Measurements from ENCODE around the gene MYLK4. TPM values are rescaled to one million over a fixed set of nuclear protein-coding genes. Genes with fewer than 3 reads are reported as not detected.

The MYLK4 gene
- total RNA-seq, 2 experiments from 2014 or later, result 0.10 to 0.21 TPM

- Mint-ChIP-seq H3K36me3 (peaks cover 4% of the 10 kb centered on the region), H3K4me3 (no peak overlapping the region), H3K4me1 (peaks cover 3% of the 10 kb centered on the region), H3K27ac (no peak overlapping the region), H3K9me3 (peaks cover 7% of the 10 kb centered on the region), H3K27me3 (peaks cover 3% of the 10 kb centered on the region)
- DNase-seq, result no peak
Observed at GRCh38 chr6:2718334-2719092, 32.2 kb downstream of the MYLK4 start.

DNA sequence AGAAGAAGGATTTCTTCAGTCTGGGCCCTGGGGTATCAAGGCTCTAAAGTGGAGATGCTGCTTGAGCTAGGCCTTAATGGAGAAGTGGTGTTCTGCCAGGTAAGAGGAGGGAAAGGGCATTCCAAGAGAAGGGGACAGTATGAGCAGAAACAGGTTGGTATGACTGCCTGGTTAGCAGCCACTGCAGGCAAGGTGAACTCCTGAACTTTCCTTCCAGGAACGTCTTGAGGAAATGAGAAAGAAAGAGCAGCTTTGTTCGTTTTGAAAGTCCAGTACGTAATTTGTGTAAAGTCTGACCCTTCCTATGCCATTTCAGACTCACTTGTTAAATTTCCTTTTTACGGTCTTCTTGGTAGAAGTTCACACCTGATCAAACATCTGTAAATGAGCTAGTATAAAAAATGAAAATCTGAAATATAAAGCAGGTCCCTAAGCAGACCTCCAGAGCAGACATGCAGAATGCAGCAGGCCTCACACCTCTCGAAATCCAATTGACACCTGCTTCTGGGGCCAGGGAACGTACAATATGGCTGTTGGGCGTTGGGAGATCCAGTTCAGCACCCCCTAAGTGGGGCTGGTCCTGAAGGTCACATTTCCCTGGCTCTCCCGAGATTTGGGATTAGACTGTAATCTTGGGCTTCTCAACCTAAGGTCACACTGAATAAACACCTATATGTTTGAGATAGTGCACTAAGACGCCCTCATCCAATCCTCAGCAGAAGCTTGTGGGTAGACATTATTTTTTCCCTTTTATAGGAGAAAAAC lies 33.6 kb downstream of the MYLK4 start:
- H3K9me3 Mint-ChIP-seq, result peaks cover 6% of the 10 kb centered on the region
- no peak overlapping the region for H3K4me3 Mint-ChIP-seq
- peaks cover 3% of the 10 kb centered on the region for H3K4me1 Mint-ChIP-seq
- no peak for DNase-seq
- no peaks in the 10 kb centered on the region for H3K27me3 Mint-ChIP-seq
- H3K27ac Mint-ChIP-seq, result no peak overlapping the region
- H3K36me3 Mint-ChIP-seq, result peaks cover 4% of the 10 kb centered on the region

DNA sequence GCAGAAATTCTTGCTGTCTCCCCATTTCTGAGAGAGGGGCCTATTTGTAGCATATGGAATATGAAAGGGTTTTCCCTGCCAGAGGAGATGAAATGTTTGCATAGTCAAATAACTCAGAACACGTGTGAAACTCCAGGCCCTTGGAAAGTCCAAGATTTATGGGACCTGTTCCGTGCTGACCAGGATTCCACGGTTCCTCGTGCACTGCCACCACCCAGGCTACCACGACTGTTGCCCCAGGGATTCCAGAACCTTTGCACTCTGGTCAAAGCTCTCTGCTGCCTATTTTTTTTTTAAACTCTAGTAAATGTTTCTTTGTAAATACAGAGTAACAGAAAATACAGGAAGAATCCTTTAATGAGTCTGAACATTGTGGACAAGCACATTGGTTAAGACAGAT lies 35.0 kb downstream of the MYLK4 start:
- H3K4me3 Mint-ChIP-seq, result no peak overlapping the region
- H3K27me3 Mint-ChIP-seq, result peaks cover 3% of the 10 kb centered on the region
- H3K9me3 Mint-ChIP-seq, result peaks cover 3% of the 10 kb centered on the region
- DNase-seq, result no peak
- peaks cover 3% of the 10 kb centered on the region for H3K4me1 Mint-ChIP-seq
- peaks cover 4% of the 10 kb centered on the region for H3K36me3 Mint-ChIP-seq
- H3K27ac Mint-ChIP-seq, result no peak overlapping the region

GRCh38 chr6:2714111-2714895 lies 36.4 kb downstream of the MYLK4 start:
- H3K9me3 Mint-ChIP-seq, result peaks cover 6% of the 10 kb centered on the region

DNA sequence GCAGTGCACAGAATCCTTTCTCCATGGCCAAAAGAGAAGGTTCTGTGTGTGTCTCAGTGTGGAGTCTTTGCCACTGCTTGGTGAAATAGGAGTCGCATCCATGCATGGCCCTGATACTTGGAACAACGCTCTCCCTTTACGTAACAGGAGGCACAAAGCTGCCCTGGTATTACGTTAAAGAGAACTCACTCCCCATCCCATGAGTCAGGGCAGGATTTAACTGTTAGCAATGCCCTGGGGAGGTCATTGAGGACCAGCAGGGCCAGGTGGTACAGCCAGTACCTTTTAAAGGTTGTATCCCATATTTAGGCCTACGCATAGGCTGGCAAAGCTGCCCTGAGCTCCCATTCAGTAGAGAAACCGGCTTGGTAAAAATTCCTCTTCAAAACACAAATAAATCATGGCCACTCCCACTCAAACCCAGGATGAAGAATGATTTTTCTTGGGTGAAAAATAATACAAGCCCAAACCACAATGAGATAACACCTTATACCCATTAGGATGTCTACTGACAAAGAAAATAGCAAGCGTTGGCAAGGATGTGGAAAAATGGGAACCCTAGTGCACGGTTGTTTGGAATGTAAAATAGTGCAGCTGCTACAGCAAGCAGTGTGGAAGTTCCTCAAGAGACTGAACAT lies 37.1 kb downstream of the MYLK4 start:
- DNase-seq, result no peak
- H3K27me3 Mint-ChIP-seq, result peaks cover 7% of the 10 kb centered on the region
- H3K4me1 Mint-ChIP-seq, result no peaks in the 10 kb centered on the region
- H3K9me3 Mint-ChIP-seq, result peaks cover 6% of the 10 kb centered on the region
- no peak overlapping the region for H3K27ac Mint-ChIP-seq
- H3K4me3 Mint-ChIP-seq, result no peak overlapping the region
- peaks cover 5% of the 10 kb centered on the region for H3K36me3 Mint-ChIP-seq

More at GRCh38 chr6:2714111-2714895, 36.4 kb downstream of the MYLK4 start:
- no peak for DNase-seq
- peaks cover 3% of the 10 kb centered on the region for H3K4me1 Mint-ChIP-seq
- H3K27me3 Mint-ChIP-seq, result peaks cover 7% of the 10 kb centered on the region
- H3K36me3 Mint-ChIP-seq, result peaks cover 5% of the 10 kb centered on the region
- no peak overlapping the region for H3K27ac Mint-ChIP-seq
- no peak overlapping the region for H3K4me3 Mint-ChIP-seq

DNA sequence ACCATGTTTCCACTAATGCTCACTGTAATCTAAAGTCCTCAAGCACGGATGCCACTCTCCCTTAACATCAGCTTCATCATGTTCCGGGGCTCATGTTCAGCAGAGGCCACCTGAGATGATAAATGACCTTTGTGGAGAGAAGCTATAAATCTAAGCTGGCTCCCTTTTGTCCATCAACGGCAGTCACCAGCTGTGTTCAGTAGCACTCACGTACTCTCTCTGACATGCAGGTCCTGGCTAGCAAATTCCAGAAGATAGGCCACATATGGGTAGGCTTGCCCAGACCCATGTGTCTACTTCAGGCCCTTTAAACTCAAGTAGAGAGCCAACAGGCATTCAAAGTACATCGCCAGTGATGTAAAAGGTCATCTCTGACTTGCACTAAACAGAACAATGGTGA lies 38.6 kb downstream of the MYLK4 start:
- no peak for DNase-seq
- Mint-ChIP-seq H3K27me3 (peaks cover 7% of the 10 kb centered on the region), H3K27ac (no peak overlapping the region), H3K36me3 (peaks cover 5% of the 10 kb centered on the region), H3K9me3 (peaks cover 6% of the 10 kb centered on the region), H3K4me3 (no peak overlapping the region), H3K4me1 (no peaks in the 10 kb centered on the region)

DNA sequence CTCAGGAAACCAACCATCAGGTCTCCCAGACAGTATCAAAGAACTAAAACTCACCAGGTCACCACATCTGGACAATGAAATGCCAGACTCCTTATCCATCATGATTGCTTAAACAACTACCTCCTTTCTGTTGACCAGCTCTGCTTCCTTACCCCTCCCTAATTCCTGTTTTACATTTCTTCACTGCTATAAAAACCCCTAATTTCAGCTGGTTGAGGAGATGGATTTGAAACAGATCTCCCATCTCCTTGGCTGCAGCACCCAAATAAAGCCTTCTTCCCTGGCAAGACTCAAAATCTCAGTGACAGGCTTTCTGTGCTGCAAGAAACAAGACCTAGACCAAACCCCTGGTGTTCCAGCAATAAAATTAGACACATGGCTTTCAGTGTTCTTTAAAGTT lies 40.3 kb downstream of the MYLK4 start:
- Mint-ChIP-seq H3K4me1 (peaks cover 2% of the 10 kb centered on the region), H3K9me3 (peaks cover 6% of the 10 kb centered on the region), H3K36me3 (peaks cover 5% of the 10 kb centered on the region), H3K27me3 (peaks cover 7% of the 10 kb centered on the region), H3K27ac (no peak overlapping the region), H3K4me3 (no peak overlapping the region)
- no peak for DNase-seq

DNA sequence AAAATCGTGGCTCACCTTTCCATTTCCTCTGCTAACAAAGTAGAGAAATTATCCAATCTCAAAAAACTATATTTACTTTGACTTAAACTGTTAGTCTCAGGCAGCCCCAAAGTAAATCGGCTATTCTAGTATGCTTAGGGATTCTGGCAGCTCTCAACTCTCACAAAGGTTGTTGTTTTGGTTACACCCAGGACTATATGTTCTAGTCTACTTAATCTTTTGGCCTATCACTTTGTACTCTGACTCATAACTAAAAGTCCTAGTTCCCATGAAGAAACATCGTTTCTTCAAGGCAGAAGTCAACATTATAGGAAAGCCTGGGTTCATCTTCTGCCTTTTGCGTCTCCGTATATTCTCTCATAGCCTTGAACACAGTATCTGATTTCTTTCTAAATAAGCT lies 42.3 kb downstream of the MYLK4 start:
- peaks cover 6% of the 10 kb centered on the region for H3K9me3 Mint-ChIP-seq

DNA sequence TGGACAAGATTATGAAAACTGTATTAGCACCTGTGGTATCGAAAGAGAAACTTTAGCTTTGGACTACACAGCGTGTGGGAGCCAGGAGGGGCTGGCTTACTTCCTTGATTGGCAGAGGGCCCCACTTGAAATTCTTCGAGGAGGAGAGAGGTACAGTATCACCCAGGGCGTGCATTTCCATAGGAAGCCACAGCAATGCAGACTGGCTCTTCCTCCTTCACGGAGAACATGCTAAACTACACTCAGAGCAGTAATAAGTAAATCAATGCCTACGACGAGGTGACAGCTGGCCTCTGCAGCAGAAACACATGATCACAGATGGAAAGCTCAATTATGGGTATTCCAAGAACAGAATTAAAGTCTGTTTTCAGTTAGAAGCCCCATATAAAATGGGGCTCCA lies 44.2 kb downstream of the MYLK4 start:
- H3K4me1 Mint-ChIP-seq, result peaks cover 2% of the 10 kb centered on the region
- peaks cover 5% of the 10 kb centered on the region for H3K36me3 Mint-ChIP-seq
- no peak overlapping the region for H3K4me3 Mint-ChIP-seq

More for the DNA sequence above, 42.3 kb downstream of the MYLK4 start:
- no peak for DNase-seq
- Mint-ChIP-seq H3K27ac (no peak overlapping the region), H3K4me1 (peaks cover 2% of the 10 kb centered on the region), H3K4me3 (no peak overlapping the region), H3K27me3 (peaks cover 7% of the 10 kb centered on the region), H3K36me3 (peaks cover 5% of the 10 kb centered on the region)

GRCh38 chr6:2705256-2705655 lies 45.5 kb downstream of the MYLK4 start:
- H3K4me1 Mint-ChIP-seq, result peaks cover 2% of the 10 kb centered on the region
- H3K36me3 Mint-ChIP-seq, result peaks cover 3% of the 10 kb centered on the region
- H3K9me3 Mint-ChIP-seq, result peaks cover 3% of the 10 kb centered on the region
- H3K4me3 Mint-ChIP-seq, result no peak overlapping the region
- peaks cover 3% of the 10 kb centered on the region for H3K27me3 Mint-ChIP-seq
- DNase-seq, result no peak
- H3K27ac Mint-ChIP-seq, result no peak overlapping the region

More for the DNA sequence above, 44.2 kb downstream of the MYLK4 start:
- no peak overlapping the region for H3K27ac Mint-ChIP-seq
- H3K9me3 Mint-ChIP-seq, result peaks cover 6% of the 10 kb centered on the region
- no peak for DNase-seq
- H3K27me3 Mint-ChIP-seq, result peaks cover 7% of the 10 kb centered on the region

GRCh38 chr6:2697291-2697690 lies 53.4 kb downstream of the MYLK4 start:
- peaks cover 1% of the 10 kb centered on the region for H3K36me3 Mint-ChIP-seq
- peaks cover 4% of the 10 kb centered on the region for H3K27me3 Mint-ChIP-seq
- no peak overlapping the region for H3K27ac Mint-ChIP-seq
- no peak overlapping the region for H3K4me3 Mint-ChIP-seq
- no peaks in the 10 kb centered on the region for H3K4me1 Mint-ChIP-seq
- no peak for DNase-seq
- no peaks in the 10 kb centered on the region for H3K9me3 Mint-ChIP-seq

DNA sequence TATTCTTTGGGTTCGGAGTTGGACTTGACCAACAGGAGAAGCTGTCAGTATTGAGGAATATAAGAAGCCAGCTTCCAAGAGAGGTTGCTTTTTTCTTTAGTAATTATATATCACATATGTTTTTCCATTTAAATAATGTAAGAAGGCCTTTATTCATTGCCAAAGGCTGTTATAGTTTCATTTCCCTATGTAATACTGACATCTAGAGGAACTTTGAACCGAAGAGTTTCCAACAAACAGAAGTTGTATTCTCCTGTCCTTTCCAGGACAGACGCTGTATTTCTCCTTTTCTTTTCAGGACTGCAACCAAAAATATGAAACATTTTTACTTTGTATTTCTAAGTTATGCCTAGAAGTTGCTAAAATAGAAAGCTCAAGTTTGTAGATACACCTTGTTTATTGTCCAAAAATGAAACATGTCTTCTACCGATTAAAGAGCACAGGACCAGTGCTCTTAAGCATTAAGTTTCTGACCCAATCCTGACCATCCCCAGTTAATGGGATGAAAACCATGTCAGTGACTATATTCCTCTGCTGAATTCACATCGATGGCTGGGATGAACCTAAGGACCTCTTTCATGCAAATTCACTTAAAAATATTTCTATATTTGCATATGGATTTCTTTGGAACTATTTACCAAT lies 55.1 kb downstream of the MYLK4 start:
- Mint-ChIP-seq H3K36me3 (peaks cover 1% of the 10 kb centered on the region), H3K4me3 (no peak overlapping the region), H3K27me3 (peaks cover 4% of the 10 kb centered on the region), H3K4me1 (peaks cover 5% of the 10 kb centered on the region), H3K9me3 (no peaks in the 10 kb centered on the region), H3K27ac (no peak overlapping the region)
- DNase-seq, result no peak

GRCh38 chr6:2693231-2693630 lies 57.5 kb downstream of the MYLK4 start:
- no peaks in the 10 kb centered on the region for H3K9me3 Mint-ChIP-seq
- H3K27me3 Mint-ChIP-seq, result peaks cover 4% of the 10 kb centered on the region
- no peak overlapping the region for H3K27ac Mint-ChIP-seq
- no peak overlapping the region for H3K4me3 Mint-ChIP-seq
- peaks cover 1% of the 10 kb centered on the region for H3K36me3 Mint-ChIP-seq
- DNase-seq, result no peak
- peaks cover 5% of the 10 kb centered on the region for H3K4me1 Mint-ChIP-seq

GRCh38 chr6:2688401-2689064 lies 62.2 kb downstream of the MYLK4 start:
- Mint-ChIP-seq H3K4me3 (no peak overlapping the region), H3K36me3 (no peaks in the 10 kb centered on the region), H3K27me3 (peaks cover 1% of the 10 kb centered on the region), H3K9me3 (no peaks in the 10 kb centered on the region), H3K27ac (no peak overlapping the region), H3K4me1 (peaks cover 5% of the 10 kb centered on the region)
- no peak for DNase-seq
